HUDEP-2 (cell line): ENCODE measurements around the gene ZACN.
"Not testable (repeated sequence)": the region's sequence is repeated elsewhere in the genome, so short reads cannot be mapped to it uniquely, and the experiment has no call there.

ENCODE experiments used
- DNase-seq, 76 experiments: peaks; one replicate each; lab custom pipeline; 2025; ENCODE audit not compliant: unreplicated experiment in 76 of 76; lab: John Stamatoyannopoulos, UW

Gene ZACN

DNA sequence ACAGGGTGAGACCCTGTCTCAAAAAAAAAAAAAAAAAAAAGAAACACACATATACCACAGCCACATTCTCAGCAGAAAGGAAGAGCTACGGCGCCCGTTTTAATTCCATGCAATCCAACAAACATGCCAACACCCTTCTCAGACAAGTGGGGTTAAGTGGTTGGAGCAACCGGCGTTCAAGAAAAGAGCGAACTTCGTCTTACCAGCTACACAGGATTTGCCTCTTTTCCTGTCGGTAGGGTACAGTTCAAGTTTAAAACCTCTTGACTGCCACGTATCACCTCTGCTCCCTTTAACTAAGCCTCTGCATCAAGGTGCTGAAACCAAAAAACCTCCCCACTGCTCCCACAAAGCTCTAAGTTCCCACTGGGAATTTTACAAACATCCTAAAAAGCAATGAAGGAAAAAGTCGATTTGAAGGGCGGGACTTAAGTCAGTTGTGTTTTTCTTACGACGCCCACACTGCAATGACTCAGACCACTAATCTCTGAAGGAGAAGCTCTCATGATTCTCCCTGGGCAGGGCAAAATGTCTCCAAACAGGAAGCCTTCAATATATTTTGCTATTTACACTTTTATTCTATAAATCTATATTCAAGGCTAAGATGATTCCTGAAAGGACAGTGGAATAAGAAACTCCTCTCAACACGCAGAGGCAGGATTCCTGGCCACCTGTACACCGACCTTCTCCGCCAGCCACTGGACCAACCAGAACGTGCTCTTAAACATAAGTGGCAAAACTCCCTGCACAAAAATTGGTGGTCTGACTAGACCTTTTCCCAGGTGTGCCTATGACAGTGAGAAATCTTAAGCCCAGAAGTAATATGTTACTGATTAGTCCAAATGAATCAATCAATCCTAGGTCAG, 25.5 kb upstream of the ZACN start:
- DNase-seq: peak in 9 of 76 experiments; percentile 8 to 35 (median 15)

DNA sequence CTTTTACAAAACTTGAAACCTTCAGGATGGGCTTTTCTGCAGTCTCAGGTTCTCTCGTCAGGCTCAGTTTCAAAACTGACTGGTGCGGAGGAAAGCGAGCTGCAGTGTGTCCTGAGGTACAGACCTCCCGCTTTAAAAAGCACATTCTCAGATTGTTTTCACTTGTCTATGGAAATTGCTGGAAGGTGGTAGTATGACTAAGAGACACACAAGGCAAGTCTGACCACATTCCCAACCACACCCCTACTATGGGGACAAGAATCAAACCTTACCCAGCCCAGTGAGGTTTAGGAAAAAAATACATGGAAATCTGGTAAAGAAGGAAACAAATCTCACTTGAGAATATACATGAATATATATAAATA, 24.9 kb upstream of the ZACN start:
- DNase-seq: no peak

DNA sequence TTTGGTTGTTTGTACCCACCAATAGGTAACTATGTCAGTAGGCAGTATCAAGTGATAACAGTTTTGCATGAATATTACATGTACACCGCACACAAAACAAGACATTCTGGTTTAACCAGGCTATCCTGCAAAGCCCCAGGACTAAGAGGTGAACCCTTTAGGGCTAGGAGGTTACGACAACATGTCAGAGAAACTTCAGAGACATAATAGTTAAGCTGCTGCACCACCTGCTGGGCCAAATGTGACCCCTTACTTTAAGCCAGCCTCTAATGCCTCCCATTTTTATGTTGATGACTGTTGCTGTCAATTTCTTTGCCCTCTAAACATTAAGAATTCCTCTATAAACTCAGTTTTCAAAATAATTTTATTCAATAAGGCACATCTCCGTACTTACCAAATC, 22.1 kb upstream of the ZACN start:
- DNase-seq: no peak

DNA sequence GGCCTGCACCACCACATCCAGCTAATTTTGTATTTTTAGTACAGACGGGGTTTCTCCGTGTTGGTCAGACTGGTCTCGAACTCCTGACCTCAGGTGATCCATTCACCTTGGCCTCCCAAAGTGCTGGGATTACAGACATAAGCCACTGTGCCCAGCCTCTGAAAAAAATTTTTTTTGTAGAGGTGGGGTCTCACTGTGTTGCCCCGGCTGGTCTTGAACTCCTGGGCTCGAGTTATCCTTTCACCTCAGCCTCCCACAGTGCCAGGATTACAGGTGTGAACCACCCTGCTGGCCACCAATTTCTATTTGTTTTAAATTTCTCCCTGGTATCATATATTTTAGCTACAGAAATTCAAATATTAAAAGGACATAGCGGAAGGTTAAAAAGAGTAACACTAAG, 20.7 kb upstream of the ZACN start:
- not testable (repeated sequence) for DNase-seq

DNA sequence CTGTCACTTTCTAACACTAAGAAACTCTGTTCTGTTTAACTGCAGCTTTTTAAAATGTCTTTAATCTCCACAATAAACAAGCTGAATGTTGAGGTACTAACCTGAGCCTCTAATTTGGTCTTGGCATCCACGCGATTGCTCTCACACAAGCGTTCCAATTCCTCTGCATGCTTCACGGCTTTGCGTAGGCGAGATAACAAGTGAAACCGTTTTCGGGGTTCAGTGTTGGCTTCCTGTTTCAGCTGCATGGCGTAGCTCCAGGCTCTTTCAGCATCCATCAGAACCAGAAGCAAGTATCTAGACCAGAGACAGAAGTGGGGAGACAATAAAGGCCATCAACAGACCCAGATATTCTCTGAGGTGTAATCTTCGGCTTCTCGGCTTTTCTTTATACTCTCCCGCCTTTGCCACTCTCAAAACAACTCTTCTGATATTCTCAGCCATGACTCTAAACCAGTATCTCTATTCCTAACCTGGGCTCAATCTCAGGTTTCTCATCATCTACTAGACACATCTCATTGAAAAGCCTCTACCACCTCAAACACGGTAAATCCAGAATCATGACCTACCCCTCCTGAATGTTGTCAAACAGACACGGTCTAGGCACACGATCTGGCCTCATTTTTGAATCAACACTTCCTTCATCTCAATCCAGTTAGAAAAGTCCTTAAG, 15.0 kb upstream of the ZACN start:
- no peak for DNase-seq

DNA sequence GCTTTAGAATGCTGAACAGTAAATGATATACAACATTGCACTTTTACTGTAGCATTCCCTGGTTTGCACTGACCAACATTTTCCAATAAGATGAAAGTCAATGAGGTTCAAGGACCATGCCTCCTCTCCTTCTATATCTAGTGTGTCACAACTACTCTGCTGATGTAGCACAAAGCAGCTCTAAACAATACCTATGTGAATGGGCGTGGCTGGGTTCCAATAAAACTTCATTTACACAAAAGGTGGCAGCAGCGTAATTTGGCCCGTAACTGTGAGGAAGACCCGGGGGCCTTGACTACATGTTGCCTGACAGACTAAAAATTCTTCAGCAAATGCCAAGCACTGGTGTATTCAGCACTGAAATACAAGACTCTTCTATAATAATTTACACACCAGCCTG, 13.2 kb upstream of the ZACN start:
- DNase-seq: no peak

DNA sequence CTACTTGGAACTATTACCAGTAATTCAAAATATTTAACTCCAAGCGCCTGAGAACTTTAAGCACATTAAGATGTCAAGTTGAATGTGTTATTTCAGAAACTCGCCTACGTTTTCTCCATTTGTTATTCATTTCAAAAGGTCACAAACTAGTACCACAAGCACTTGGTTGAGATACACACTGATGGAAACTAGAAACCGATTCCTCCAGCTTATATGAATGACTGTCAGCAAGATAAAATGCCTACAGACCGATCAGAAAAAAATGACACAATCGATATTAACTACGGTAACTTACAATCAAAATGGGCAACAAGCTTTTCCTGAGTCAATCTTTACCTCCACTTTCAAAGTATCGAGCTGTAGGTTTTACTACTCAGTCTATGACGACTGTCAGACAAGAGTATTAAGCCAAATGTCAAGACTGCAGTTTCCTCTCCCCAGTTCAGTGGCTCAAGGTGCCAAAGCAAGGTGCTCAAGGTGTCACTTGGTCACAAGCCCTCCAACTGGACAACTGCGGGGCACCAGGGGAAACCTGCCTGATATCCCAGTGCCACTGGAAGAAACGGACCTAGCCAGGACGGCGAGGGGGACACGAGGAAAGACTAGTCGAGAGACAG, 7.3 kb upstream of the ZACN start:
- DNase-seq: no peak

DNA sequence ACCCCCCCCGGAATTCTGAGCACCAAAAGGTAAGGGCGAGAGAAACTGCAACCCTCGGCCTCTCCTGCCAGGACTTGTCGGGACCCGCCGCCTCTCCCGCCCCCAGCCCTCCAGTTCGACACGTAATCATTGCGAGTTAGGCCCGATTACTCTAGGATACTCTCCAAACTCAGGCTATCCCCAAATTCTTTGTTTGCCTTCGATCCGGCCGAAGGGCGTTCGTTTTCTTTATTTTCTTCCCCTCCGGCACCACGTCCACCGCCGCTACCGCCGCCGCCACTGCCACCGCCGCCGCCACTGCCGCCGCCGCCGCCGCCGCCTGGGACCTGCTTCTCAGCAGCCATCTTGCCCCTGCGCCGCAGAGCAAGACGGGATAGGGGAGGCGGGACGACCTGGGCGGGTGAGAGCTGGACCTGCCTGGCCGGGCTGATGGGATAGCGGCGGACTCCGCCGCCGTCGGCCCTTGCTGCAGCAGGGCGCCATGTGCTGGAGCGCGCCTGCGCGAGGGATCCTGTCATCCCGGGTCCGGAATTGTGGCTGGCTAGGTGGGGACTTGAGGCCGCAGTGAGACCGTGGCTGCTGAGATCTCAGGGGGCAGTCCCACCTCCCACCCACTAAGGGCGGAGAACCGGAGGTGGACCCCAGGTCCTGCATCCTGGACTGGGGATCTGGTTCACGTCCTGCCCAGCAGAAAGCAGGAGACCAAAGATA, 6.7 kb upstream of the ZACN start, which contains the start of gene SRP68:
Gene SRP68, minus strand, starts transcription at position 370 of the 711 bp plus-strand sequence. Its CDS starts 26 bp downstream, at position 344.
- DNase-seq: peak in 74 of 76 experiments; percentile 6 to 91 (median 80)

DNA sequence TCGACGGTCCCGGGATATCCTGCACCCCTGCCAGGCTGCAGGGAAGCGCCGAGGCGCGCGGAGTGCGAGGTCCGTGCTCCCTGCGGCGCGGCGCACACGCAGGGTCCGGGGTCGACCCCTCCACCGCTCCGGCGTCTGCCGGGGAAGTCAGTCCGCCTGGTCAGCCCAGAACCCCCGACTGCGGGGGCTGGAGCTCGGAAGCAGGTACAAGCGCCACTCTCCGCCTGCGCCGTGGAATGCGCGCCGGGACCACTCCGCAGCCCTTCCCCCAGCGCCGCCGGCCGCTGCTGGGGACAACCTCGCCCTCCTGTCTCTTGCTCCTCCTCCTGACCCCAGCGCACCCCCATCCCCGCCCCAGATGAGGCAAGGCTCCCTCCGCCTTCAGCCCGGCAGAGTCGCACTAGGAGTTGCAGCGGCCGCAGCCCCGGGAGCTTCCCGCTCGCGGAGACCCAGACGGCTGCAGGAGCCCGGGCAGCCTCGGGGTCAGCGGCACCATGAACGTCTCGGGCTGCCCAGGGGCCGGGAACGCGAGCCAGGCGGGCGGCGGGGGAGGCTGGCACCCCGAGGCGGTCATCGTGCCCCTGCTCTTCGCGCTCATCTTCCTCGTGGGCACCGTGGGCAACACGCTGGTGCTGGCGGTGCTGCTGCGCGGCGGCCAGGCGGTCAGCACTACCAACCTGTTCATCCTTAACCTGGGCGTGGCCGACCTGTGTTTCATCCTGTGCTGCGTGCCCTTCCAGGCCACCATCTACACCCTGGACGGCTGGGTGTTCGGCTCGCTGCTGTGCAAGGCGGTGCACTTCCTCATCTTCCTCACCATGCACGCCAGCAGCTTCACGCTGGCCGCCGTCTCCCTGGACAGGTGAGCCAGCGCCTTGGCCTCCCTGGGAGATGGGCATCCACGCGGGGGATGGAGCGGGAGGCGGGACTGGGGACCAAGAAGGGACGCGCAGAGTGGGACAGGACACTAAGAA, 4.3 kb upstream of the ZACN start, which contains the start of gene GALR2:
Gene GALR2, plus strand, starts transcription at position 392 of the 974 bp plus-strand sequence. Its CDS starts 103 bp downstream, at position 495.
- no peak for DNase-seq

DNA sequence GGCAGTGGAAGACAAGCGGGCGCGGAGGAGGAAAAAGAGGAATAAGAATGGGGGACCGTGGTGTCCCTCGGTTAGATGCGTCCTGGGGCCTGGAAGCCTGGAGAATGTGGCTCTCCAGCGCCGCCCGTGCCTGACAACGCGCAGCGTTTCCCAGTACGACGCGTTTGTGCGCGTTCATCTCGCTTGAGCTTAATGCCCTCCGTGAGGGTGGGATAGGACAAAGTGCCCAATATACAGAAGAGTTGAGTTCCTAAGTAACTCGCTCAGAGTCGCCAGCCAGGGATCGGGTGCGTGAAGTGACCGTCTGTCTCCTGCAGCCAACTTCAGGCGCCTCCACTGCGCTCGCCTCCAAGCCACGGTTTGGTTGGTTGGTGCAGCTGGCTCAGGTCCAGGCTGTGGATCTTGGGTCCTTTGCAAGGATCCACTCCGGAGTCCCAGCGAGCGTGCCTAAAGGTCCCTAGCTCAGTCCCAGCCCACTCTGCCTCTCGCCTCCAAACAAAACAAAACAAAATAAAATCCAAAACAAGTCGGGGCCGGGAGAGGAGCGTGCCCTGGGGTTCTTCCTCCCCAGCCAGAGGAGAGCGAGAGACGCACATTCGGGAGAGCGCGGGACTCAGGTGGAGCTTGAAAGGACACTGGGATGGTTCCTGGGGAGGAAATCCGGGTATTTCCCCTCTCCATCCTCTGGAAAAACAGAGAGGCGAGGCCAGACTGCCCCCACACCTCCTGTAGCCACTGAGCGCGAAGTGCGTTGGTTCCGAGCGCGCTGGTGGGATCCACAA, 3.4 kb upstream of the ZACN start:
- peak in 3 of 76 experiments; percentile 12 to 21 (median 21) for DNase-seq

DNA sequence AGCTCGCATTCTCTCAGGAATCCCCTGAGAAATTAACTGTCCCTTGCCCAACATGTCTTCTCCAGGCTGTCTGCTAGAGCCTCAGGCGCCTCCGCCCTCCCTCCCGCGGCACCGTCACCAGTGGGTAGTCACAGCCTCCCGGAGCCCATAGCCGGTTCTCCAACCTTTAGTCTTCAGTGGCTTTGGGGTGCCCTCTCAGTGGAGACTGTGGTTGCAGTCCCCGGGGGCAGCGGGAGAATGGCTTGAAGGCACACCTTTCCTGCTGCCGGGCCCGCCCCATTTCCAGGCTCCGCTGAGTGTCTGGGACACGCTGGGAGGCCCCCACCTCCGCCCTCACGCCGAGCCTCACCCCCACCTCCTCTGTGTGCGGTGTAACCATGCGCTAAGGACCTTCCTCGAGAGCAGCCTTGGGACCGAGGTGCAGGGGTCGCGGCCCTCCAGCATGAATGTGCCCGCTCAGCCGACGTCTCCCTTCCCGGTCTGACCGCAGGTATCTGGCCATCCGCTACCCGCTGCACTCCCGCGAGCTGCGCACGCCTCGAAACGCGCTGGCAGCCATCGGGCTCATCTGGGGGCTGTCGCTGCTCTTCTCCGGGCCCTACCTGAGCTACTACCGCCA, 2.7 kb upstream of the ZACN start:
- DNase-seq: no peak

DNA sequence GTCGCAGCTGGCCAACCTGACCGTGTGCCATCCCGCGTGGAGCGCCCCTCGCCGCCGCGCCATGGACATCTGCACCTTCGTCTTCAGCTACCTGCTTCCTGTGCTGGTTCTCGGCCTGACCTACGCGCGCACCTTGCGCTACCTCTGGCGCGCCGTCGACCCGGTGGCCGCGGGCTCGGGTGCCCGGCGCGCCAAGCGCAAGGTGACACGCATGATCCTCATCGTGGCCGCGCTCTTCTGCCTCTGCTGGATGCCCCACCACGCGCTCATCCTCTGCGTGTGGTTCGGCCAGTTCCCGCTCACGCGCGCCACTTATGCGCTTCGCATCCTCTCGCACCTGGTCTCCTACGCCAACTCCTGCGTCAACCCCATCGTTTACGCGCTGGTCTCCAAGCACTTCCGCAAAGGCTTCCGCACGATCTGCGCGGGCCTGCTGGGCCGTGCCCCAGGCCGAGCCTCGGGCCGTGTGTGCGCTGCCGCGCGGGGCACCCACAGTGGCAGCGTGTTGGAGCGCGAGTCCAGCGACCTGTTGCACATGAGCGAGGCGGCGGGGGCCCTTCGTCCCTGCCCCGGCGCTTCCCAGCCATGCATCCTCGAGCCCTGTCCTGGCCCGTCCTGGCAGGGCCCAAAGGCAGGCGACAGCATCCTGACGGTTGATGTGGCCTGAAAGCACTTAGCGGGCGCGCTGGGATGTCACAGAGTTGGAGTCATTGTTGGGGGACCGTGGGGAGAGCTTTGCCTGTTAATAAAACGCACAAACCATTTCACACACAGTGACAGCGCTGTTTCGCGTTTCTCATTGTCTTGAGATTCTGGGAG, 2.0 kb upstream of the ZACN start:
- no peak for DNase-seq

DNA sequence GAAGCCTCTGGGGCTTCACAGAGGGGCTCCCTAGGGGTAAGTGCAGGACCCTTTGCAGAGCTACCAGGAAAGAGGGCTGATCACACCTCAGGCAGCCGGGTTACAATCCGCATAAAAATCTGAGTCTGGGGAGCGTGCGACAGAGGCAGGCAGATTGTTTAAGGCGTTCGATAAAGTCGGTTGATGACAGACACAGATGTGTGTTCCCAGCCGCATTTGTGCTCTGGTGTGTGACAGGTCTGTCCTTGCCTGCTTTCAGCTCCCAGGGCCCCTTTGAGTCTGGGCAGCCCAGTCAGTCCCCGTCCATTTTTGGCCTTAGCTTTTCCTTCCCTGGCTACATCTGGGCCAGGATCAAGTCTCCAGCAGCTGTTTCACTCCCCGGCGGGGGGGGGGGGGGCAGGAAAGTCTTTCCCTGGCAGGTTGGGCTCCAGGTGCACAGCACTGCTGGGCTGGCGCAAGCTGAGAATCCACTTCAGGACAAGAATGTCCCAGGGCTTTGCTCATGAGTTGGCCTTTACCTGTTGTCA, 1.3 kb upstream of the ZACN start:
- no peak for DNase-seq

DNA sequence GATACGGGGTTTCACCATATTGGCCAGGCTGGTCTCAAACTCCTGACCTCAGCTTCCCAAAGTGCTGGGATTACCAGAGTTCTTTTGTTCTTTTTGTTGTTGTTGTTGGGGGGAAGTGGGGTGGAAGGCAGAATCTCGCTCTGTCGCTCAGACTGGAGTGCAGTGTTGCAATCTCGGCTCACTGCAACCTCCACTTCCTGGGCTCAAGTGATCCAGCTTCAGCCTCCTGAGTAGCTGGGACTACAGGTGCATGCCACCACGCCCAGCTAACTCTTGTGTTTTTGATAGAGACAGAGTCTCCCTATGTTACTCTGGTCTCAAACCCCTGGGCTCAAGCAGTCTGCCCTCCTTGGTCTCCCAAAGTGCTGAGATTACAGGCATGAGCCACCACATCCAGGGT, 612 bp upstream of the ZACN start:
- not testable (repeated sequence) for DNase-seq

DNA sequence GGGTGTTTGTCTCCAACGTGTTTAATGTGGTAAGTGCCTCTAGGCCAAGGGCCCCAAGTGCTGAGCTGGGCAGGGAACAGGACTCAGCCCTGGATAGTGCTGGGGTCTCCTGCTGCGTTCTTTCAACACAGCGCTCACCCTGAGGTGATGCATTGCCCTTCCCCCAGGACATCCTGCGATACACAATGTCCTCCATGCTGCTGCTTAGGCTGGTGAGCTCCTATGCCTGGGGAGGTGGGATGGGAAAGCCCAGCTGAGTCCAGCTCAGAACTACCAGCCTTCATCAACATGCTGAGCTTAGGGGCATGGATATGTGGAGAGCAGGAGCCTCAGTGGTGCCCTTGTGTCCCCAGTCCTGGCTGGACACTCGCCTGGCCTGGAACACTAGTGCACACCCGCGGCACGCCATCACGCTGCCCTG, 563 bp downstream of the ZACN start:
- DNase-seq: no peak

DNA sequence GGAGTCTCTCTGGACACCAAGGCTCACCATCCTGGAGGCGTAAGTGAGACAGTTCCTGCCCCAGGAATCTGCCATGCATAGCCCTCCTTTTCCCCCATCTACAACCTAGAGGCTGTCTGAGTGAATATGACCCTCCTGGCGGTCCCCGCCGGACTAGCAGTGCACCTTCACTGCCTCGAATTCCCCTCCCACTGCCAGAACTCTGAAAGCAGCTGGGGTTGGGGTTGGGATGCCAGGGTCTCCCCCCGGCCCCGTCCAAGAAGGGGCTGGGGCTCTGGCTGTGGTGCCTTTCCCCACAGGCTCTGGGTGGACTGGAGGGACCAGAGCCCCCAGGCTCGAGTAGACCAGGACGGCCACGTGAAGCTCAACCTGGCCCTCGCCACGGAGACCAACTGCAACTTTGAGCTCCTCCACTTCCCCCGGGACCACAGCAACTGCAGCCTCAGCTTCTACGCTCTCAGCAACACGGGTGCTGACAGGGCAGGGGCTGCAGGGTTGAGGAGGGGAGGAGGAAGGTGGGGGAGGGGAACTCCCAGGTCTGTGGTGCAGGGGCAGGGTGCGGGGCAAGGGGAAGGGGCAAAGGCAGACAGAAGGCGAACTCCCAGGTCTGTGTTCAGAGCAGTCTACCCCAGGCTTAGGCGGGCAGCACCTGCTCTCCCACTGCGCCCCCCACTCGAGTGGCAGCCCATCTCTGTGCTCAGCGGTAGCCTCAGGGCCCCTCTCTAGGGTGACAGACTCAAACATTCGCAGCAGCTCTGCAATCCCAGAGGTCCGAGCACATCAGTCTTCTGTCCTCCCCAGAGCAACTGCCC, 1.2 kb downstream of the ZACN start:
- DNase-seq: peak in 1 of 76 experiments; percentile 9
